HepG2 (cell line): Measurements from ENCODE around the gene RAB3A. TPM values are rescaled to one million over a fixed set of nuclear protein-coding genes. Genes with fewer than 3 reads are reported as not detected.
A peak's percentile ranks its signal among the peaks of the same experiment; 100 is the strongest.

Experiments
- DPF2 ChIP-seq: sonication (generic); formaldehyde crosslinking; IDR thresholded peaks from 2 replicates; pipeline ENCODE4 v1.4.0; 2020; ENCODE audit warnings: mild to moderate bottlenecking, low read depth, missing genetic modification reagents, borderline replicate concordance
- EP300 ChIP-seq, 3 experiments: sonication (generic) in 1 of 3; formaldehyde crosslinking in 1 of 3; IDR thresholded peaks; 2 replicates each; pipeline versions ENCODE4 v1.5.1 to v1.6.1; 2011 to 2020; ENCODE audit warnings: low read depth in 2 of 3, low read length in 2 of 3, borderline replicate concordance in 1 of 3, improper control_type of control experiment in 1 of 3, mild to moderate bottlenecking in 1 of 3, missing genetic modification reagents in 1 of 3, moderate library complexity in 1 of 3
- HBP1 ChIP-seq: IDR thresholded peaks from 2 replicates; pipeline ENCODE4 v1.6.1; 2016; ENCODE audit warnings: low read depth, control low read depth
- HDAC2 ChIP-seq: sonication (generic); formaldehyde crosslinking; IDR thresholded peaks from 2 replicates; pipeline ENCODE4 v1.4.0; 2020; ENCODE audit warnings: missing genetic modification reagents
- HIC2 ChIP-seq: sonication (generic); formaldehyde crosslinking; IDR thresholded peaks from 2 replicates; pipeline ENCODE4 v1.9.0; 2022; ENCODE audit warnings: low read depth, missing genetic modification reagents
- IRX3 ChIP-seq: sonication (generic); formaldehyde crosslinking; IDR thresholded peaks from 2 replicates; pipeline ENCODE4 v1.8.1; 2023; ENCODE audit warnings: mild to moderate bottlenecking, low read depth, missing genetic modification reagents, borderline replicate concordance
- LCORL ChIP-seq, 2 experiments: fragments of 450-650 bp in 1 of 2; sonication (generic) in 1 of 2; formaldehyde crosslinking in 1 of 2; IDR thresholded peaks; 2 replicates each; pipeline versions ENCODE4 v1.5.0 to v1.6.1; 2017 to 2020; ENCODE audit warnings: antibody characterized with exemption in 1 of 2, missing genetic modification reagents in 1 of 2
- MED8 ChIP-seq: sonication (generic); formaldehyde crosslinking; IDR thresholded peaks from 2 replicates; pipeline ENCODE4 v1.8.1; 2023; ENCODE audit warnings: mild to moderate bottlenecking, missing genetic modification reagents; ENCODE audit not compliant: insufficient replicate concordance
- MIXL1 ChIP-seq: IDR thresholded peaks from 2 replicates; pipeline ENCODE4 v1.6.1; 2016
- NFIC ChIP-seq: IDR thresholded peaks from 2 replicates; pipeline ENCODE4 v1.6.1; 2012; ENCODE audit warnings: mild to moderate bottlenecking, low read length, inconsistent platforms
- SKI ChIP-seq: fragments of 450-650 bp; IDR thresholded peaks from one replicate; pipeline ENCODE4 v1.6.1; 2018; ENCODE audit warnings: mild to moderate bottlenecking; ENCODE audit not compliant: partially characterized antibody
- SKIL ChIP-seq: sonication (generic); formaldehyde crosslinking; IDR thresholded peaks from 2 replicates; pipeline ENCODE4 v1.8.0; 2022; ENCODE audit warnings: missing genetic modification reagents, mild to moderate bottlenecking, moderate library complexity, borderline replicate concordance
- TBP ChIP-seq: sonication (generic); formaldehyde crosslinking; IDR thresholded peaks from 2 replicates; pipeline ENCODE4 v1.5.0; 2020; ENCODE audit warnings: missing genetic modification reagents
- TFE3 ChIP-seq: IDR thresholded peaks from 2 replicates; pipeline ENCODE4 v1.6.1; 2016
- YEATS4 ChIP-seq: sonication (generic); formaldehyde crosslinking; IDR thresholded peaks from 2 replicates; pipeline ENCODE4 v1.4.0; 2020; ENCODE audit warnings: missing genetic modification reagents, borderline replicate concordance
- ZBTB8A ChIP-seq: sonication (generic); formaldehyde crosslinking; IDR thresholded peaks from 2 replicates; pipeline ENCODE4 v1.4.0; 2020; ENCODE audit warnings: mild to moderate bottlenecking, low read depth, missing genetic modification reagents, borderline replicate concordance
- ZNF101 ChIP-seq: sonication (generic); formaldehyde crosslinking; IDR thresholded peaks from 2 replicates; pipeline ENCODE4 v1.4.0; 2020; ENCODE audit warnings: mild to moderate bottlenecking, low read depth, missing genetic modification reagents, borderline replicate concordance
- ZNF329 ChIP-seq: sonication (generic); formaldehyde crosslinking; IDR thresholded peaks from 2 replicates; pipeline ENCODE4 v1.9.0; 2021; ENCODE audit warnings: low read depth, mild to moderate bottlenecking, missing genetic modification reagents
- ZNF547 ChIP-seq: sonication (generic); formaldehyde crosslinking; IDR thresholded peaks from 2 replicates; pipeline ENCODE4 v1.5.1; 2020; ENCODE audit warnings: mild to moderate bottlenecking, missing genetic modification reagents
- ZNF589 ChIP-seq: sonication (generic); formaldehyde crosslinking; conservative IDR thresholded peaks from 2 replicates; pipeline ENCODE4 v1.8.0; 2022; ENCODE audit warnings: mild to moderate bottlenecking, moderate library complexity, missing genetic modification reagents
- ZSCAN21 ChIP-seq: sonication (generic); formaldehyde crosslinking; IDR thresholded peaks from 2 replicates; pipeline ENCODE4 v1.8.0; 2022; ENCODE audit warnings: mild to moderate bottlenecking, missing genetic modification reagents, moderate library complexity, borderline replicate concordance
- polyA plus RNA-seq, 8 experiments: library from polyadenylated mRNA; depleted of rRNA in 3 of 8; stranded (reverse) in 7 of 8; unstranded in 1 of 8; fragments of >200 nt; fragmentation: Illumina TruSeq in 4 of 8; extraction: Trizol in 4 of 8; gene quantifications; 2 replicates each; pipeline versions ENCODE4 v1.2.1 to v1.2.3, GENCODE V29; 2011 to 2016; ENCODE audit warnings: low read depth in 4 of 8, missing spikeins in 1 of 8, mixed read lengths in 1 of 8; ENCODE audit not compliant: insufficient read depth in 1 of 8
- total RNA-seq, 5 experiments: library from RNA; depleted of rRNA; stranded (reverse); fragments of >200 nt; fragmentation: Illumina TruSeq; extraction: Trizol; gene quantifications; 2 replicates each; pipeline ENCODE4 v1.2.3, GENCODE V29; 2016; ENCODE audit warnings: low read depth in 1 of 5

RAB3A gene
- total and polyA plus RNA-seq, 2 of the 13 experiments (the other 11 are each of a cell fraction or from before 2014, with no cell fraction given), result 0.58 to 0.98 TPM

GRCh38 chr19:18221815-18222725 lies 18.2 kb upstream of the RAB3A start (continued):
- TF ChIP-seq ZBTB8A (CRISPR knock-in tag) (no peak), ZNF589 (no peak), SKIL (CRISPR knock-in tag) (no peak), IRX3 (CRISPR knock-in tag) (no peak), SKI (peak; percentile 20), HBP1 (CRISPR knock-in tag) (no peak), ZNF329 (CRISPR knock-in tag) (no peak), EP300 (IDR thresholded peaks at IDR 0.05; ENCODE audit: low read depth in 2 of 2, low read length in 2 of 2) (no peak), EP300 (CRISPR knock-in tag; IDR thresholded peaks at IDR 0.05; ENCODE audit: borderline replicate concordance) (no peak), MED8 (CRISPR knock-in tag) (no peak), ZNF547 (no peak), MIXL1 (CRISPR knock-in tag) (no peak), NFIC (no peak), HIC2 (CRISPR knock-in tag) (no peak), ZSCAN21 (peak; percentile 61; the same call in 1 of the 2 replicates), TBP (CRISPR knock-in tag) (no peak), ZNF101 (CRISPR knock-in tag) (no peak), YEATS4 (CRISPR knock-in tag) (0 out of 2 replicates have a peak, but pooled peaks have one; percentile 19), DPF2 (CRISPR knock-in tag) (no peak; the same call in 1 of the 2 replicates), LCORL (IDR thresholded peaks at IDR 0.05) (no peak), LCORL (CRISPR knock-in tag; IDR thresholded peaks at IDR 0.05) (0 out of 2 replicates have a peak, but pooled peaks have one; percentile 41), HDAC2 (peak; percentile 45; the same call in 1 of the 2 replicates), TFE3 (CRISPR knock-in tag) (no peak)
